Posterior cingulate gyrus (tissue), 11 donors: ENCODE results near the gene C16orf74.

ENCODE experiments used
- DNase-seq, 10 donors: peaks; one replicate each; pipeline versions ENCODE4 v3.0.0 to v3.0.0-alpha.2; 2020 to 2021; ENCODE audit warnings: mixed read lengths in 3 of 10
- intact Hi-C: fragments of 100-400 bp; cut with DNase I; formaldehyde crosslinking; loops from one replicate; pipeline ENCODE4 v1.15.1; 2023

The C16orf74 gene

DNA sequence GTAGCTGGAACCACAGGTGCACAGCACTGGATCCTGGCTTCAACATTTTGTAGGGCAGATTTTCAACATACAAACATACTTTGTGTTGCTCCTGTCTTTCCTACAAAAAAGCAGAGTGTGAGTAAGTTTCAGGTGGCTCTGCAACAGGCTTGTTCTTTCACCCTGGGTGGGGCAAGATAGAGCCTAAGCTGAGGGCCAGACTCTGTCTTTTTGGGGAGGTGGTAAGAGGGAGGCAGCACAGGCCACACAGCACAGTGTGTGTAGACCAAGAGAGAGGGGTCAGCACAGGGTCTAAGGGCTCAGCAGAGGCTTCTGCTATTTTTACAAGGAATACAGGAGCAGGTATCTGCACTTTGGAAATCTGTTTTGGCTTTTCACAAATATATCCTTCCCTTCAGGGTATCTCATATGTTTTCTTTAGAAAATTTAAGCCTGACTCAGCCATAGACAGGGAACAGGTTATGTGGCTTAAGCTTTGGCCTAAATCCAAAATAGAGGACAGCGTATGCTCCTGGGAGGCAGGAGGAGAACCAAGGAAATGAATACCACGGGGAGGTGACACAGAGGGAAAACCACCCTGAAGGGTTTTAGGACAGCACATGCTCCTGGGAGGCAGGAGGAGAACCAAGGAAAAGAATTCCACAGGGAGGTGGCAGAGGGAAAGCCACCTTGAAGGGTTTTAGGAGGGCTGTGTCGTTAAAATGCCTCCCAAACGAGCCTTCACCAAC, 26.9 kb upstream of the C16orf74 start:
- peak in 1 of 10 donors; percentile 13 for DNase-seq
- intact Hi-C loops = no loop called here

DNA sequence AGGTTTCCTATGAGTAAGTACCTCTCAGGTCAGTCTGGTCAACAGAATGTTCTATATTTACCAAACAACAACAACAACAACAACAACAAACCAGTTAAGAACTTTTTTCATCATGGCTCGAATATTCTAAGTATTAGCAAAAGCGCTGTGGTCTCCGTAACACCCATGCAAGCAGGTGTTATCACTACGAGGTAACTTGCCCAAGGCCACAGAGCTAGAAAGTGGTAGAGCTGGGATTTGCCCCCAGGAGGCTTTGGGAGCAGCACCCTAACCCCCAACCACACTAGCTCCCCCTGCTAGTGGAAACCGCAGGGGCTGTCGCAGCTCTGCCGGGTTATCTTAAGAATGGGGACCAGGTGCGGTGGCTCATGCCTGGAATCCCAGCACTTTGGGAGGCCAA, 23.9 kb upstream of the C16orf74 start:
- intact Hi-C loops = no loop called here
- DNase-seq = peak in 1 of 10 donors; percentile 4

- peak in 1 of 10 donors; percentile 5 for DNase-seq
- intact Hi-C loops = no loop called here
Observed at GRCh38 chr16:85774136-85774535, 23.2 kb upstream of the C16orf74 start.

DNA sequence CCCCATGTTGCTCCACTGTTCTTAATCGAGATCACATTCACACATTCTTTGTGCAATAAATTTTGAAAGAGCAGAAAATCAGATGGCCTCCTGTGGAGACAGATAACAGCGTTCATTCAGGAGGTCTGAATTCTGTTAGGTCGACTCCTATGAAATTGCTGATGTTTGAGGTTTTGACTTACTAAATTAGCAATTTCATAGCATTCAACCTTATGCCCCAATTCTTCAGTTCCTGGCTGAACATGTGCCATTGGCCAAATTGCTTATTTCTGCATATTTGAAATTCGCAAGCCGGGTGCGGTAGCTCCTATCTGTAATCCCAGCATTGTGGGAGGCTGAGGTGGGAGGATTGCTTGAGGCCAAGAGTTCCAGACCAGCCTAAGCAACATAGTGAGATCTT, 22.1 kb upstream of the C16orf74 start:
- intact Hi-C loops = no loop called here
- DNase-seq = peak in 1 of 10 donors; percentile 6

- DNase-seq = peak in 3 of 10 donors; percentile 2 to 40 (median 9)
- intact Hi-C loops = no loop called here
Observed at GRCh38 chr16:85770741-85771140, 19.8 kb upstream of the C16orf74 start.

- peak in 2 of 10 donors; percentile 15 to 19 for DNase-seq
- intact Hi-C loops = no loop called here
Observed at GRCh38 chr16:85768199-85768598, 17.3 kb upstream of the C16orf74 start.

DNA sequence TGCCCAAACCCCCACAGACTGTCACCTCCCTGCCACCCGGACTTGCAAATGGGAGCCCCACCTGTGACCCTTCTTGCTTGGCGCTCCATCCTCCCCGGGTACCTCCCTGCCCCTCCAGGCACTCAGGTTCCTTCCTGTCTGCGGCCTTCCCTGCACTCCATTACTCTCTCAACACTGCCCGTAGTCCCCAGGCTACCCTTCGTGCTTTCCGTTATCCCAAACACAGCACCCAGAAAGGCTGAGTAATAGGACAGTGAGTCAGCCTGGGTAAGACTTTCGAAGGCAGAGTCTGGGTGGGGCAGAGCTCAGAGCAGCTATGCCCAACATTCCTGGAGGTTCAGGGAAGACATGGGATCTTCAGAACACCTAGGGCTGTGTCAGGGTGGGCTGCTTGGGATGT, 16.6 kb upstream of the C16orf74 start:
- peak in 3 of 10 donors; percentile 37 to 80 (median 75) for DNase-seq
- intact Hi-C loops = no loop called here

- intact Hi-C loops = no loop called here
- peak in 1 of 10 donors; percentile 18 for DNase-seq
Observed at GRCh38 chr16:85765767-85766166, 14.9 kb upstream of the C16orf74 start.

- intact Hi-C loops = no loop called here
- DNase-seq = peak in 1 of 10 donors; percentile 35
Observed at GRCh38 chr16:85765211-85765610, 14.3 kb upstream of the C16orf74 start.

- intact Hi-C loops = no loop called here
Observed at GRCh38 chr16:85763616-85764015, 12.7 kb upstream of the C16orf74 start.

DNA sequence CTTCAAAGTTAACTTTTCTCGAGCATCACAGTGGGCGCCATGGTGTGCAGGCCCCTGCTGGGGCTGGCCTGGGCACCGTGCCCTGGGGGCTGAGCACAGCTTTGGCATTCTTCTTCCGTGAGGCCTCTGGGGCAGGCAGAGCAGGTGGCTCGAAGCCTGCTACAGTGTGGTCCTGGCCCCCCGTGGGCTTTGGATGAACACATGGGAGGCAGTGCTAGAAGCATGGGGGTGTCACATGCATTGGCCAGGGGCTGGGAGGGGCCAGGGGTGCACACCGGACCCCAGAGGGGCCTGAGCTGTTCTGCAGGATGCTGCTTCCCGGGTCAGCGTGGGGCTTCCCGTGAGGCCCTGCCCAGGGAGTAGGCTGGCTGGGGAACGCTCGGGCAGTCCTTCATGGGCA, 12.1 kb upstream of the C16orf74 start:
- DNase-seq = no peak
- intact Hi-C loops = no loop called here

More at GRCh38 chr16:85763616-85764015, 12.7 kb upstream of the C16orf74 start:
- no peak for DNase-seq

GRCh38 chr16:85761861-85762260, 11.0 kb upstream of the C16orf74 start:
- DNase-seq = no peak
- intact Hi-C loops = no loop called here

GRCh38 chr16:85759631-85760419, 8.9 kb upstream of the C16orf74 start:
- intact Hi-C loops = no loop called here

GRCh38 chr16:85759136-85759535, 8.2 kb upstream of the C16orf74 start:
- DNase-seq = no peak
- intact Hi-C loops = no loop called here

More at GRCh38 chr16:85759631-85760419, 8.9 kb upstream of the C16orf74 start:
- DNase-seq = no peak

DNA sequence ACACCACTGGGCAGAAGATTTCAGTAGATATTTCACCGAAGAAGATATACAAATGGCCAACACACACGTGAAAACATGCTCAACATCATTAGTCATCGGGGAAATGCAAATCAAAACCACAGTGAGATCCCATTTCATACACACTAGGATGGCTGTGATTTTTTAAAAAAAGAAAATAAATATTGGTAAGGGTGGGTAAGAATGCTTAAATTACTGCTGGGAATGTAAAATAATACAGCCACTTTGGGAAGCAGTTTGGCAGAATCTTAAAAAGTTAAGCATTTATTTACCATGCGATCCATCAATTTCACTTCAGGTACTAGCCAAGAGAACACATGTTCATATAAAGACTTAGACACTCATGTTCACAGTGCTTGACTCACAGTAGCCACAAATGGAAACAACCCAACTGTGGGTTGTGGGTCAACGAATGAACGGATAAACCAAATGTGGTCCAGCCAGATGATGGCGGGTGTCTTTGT, 6.5 kb upstream of the C16orf74 start:
- no peak for DNase-seq
- intact Hi-C loops = no loop called here

GRCh38 chr16:85755929-85756768, 5.3 kb upstream of the C16orf74 start:
- no peak for DNase-seq
- intact Hi-C loops = no loop called here

GRCh38 chr16:85754413-85754812, 3.5 kb upstream of the C16orf74 start:
- DNase-seq = no peak
- intact Hi-C loops = no loop called here

- intact Hi-C loops = no loop called here
- no peak for DNase-seq
Observed at GRCh38 chr16:85753976-85754375, 3.1 kb upstream of the C16orf74 start.

- intact Hi-C loops = no loop called here
- DNase-seq = no peak
Observed at GRCh38 chr16:85753559-85753958, 2.7 kb upstream of the C16orf74 start.

DNA sequence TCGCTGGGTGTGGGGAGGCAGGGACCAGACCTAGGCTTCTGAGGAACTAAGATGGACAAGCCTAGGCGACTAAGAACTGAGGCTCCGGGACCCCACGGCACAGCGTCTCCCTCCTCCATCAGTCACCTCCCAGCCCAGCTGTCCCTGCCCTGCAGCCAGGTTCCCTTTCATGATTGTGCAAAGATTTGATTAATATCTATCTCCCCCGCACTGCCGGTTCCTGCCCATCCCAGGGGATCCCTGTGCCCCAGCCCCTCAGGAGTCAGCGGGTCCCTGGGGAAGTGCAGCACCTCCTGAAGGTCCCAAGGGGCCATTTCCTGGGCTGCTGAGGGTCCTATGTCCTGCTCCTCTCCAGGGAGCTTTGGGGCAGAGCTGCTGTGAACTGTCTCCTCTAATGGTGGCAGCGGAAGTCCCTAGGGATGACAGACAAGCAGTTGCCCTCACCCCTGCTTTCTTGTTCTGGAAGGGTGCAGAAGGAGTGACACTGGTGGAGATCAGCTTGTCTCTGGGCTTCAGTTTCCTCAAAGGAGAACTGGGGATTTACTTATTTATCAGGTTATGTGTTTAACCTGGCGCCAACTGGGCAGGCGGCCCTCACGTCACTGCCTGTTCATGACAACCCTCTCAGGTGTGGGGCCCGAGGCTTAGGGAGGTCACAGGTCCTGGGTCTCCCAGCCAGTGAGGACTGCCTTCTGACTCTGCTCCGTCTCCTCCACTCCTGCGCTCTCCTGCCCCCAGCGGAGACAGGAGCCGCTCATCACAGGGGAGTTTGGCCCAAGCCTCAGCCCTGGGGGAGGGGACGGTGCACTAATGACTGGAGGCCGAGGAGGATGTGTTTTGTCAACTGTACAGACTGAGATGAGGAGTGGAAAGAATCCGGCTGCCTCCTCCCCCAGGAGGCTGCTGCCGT, 1.9 kb upstream of the C16orf74 start:
- intact Hi-C loops = no loop called here
- DNase-seq = no peak
